NT2/D1 (cell line): ENCODE results near the gene SLC5A4.

Source experiments
- SUZ12 ChIP-seq: IDR thresholded peaks from 2 replicates; pipeline ENCODE4 v1.6.1; 2011; ENCODE audit not compliant: insufficient read length, insufficient read depth; ENCODE audit errors: extremely low read depth
- YY1 ChIP-seq: IDR thresholded peaks from 2 replicates; pipeline ENCODE4 v1.6.1; 2011; ENCODE audit not compliant: insufficient read length, insufficient read depth
- ZNF274 ChIP-seq: IDR thresholded peaks from 2 replicates; pipeline ENCODE4 v1.6.1; 2011; ENCODE audit warnings: mild to moderate bottlenecking, low read depth, low read length

DNA sequence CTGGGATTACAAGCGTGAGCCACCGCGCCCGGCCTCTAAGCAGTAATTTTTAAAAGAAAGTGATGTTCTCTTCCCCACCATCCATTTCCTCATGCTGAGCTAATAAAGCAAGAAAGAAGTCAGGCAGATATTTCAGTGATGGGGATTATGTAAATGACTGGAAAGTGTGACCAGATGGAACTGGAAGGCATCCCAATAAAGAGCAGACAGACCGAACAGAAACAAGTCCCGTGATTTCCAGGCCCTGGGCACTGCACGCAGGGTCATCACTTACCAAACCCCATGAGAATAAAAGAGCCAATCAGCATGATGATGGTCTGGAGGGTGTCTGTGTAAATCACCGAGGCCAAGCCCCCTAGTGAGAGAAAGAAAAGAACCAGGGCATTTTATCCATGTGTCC is 18.2 kb downstream of the SLC5A4 start:
- no peak for TF ChIP-seq ZNF274
- TF ChIP-seq YY1, result no peak
- no peak for TF ChIP-seq SUZ12
